HG03520 (cell line): Measurements from ENCODE around the gene SPHK1.

ENCODE experiments used
- ATAC-seq: cut with Tn5 transposase; IDR thresholded peaks from one replicate; pipeline ENCODE4 v1.9.1; 2021; ENCODE audit warnings: mild to moderate bottlenecking, moderate library complexity; ENCODE audit not compliant: unreplicated experiment

SPHK1 gene

GRCh38 chr17:76405607-76405966 is 21.2 kb downstream of the SPHK1 start:
- ATAC-seq, result no peak

GRCh38 chr17:76405967-76406647 is 21.7 kb downstream of the SPHK1 start:
- no peak for ATAC-seq

- no peak for ATAC-seq
Observed at GRCh38 chr17:76407509-76407908, 23.1 kb downstream of the SPHK1 start.

GRCh38 chr17:76408037-76408849 is 23.8 kb downstream of the SPHK1 start:
- no peak for ATAC-seq

GRCh38 chr17:76410328-76410965 is 26.0 kb downstream of the SPHK1 start:
- ATAC-seq, result no peak

- ATAC-seq, result no peak
Observed at GRCh38 chr17:76411247-76411646, 26.8 kb downstream of the SPHK1 start.

- no peak for ATAC-seq
Observed at GRCh38 chr17:76414334-76415295, 30.2 kb downstream of the SPHK1 start.

GRCh38 chr17:76415786-76416185 is 31.4 kb downstream of the SPHK1 start:
- no peak for ATAC-seq

GRCh38 chr17:76416457-76416856 is 32.0 kb downstream of the SPHK1 start:
- no peak for ATAC-seq

GRCh38 chr17:76416899-76417298 is 32.5 kb downstream of the SPHK1 start:
- ATAC-seq, result no peak

GRCh38 chr17:76417499-76418143 is 33.2 kb downstream of the SPHK1 start:
- no peak for ATAC-seq

- ATAC-seq, result no peak
Observed at GRCh38 chr17:76419576-76420260, 35.3 kb downstream of the SPHK1 start.

- ATAC-seq, result no peak
Observed at GRCh38 chr17:76420356-76421043, 36.1 kb downstream of the SPHK1 start.

GRCh38 chr17:76421044-76421407 is 36.6 kb downstream of the SPHK1 start:
- no peak for ATAC-seq

GRCh38 chr17:76422406-76422805 is 38.0 kb downstream of the SPHK1 start:
- ATAC-seq, result no peak

GRCh38 chr17:76422860-76423259 is 38.5 kb downstream of the SPHK1 start:
- no peak for ATAC-seq

GRCh38 chr17:76426853-76427252 is 42.4 kb downstream of the SPHK1 start:
- ATAC-seq, result no peak

GRCh38 chr17:76427501-76428231 is 43.3 kb downstream of the SPHK1 start:
- ATAC-seq, result no peak

GRCh38 chr17:76428511-76428910 is 44.1 kb downstream of the SPHK1 start:
- no peak for ATAC-seq
